Spleen (tissue), 13 donors: ENCODE results near the gene CCNB3. TPM values are rescaled to one million over a fixed set of nuclear protein-coding genes. Genes with fewer than 3 reads are reported as not detected.

Experiments
- DNase-seq: peaks from one replicate; pipeline ENCODE4 v3.0.0-alpha.2; 2020
- H3K27ac ChIP-seq, 8 donors: fragments of 200-600 bp; sonication (generic) in 7 of 8; 1 replicate in 4 of 8; 2 replicates in 4 of 8; pipeline versions ENCODE4 v1.5.0 to v1.8.0; 2016 to 2021; ENCODE audit warnings: inconsistent platforms in 4 of 8, mild to moderate bottlenecking in 4 of 8, moderate library complexity in 1 of 8
- H3K27me3 ChIP-seq, 7 donors: fragments of 200-600 bp; sonication (generic) in 6 of 7; replicated peaks in 1 of 7; 1 replicate in 4 of 7; 2 replicates in 3 of 7; pipeline versions ENCODE4 v1.5.0 to v1.8.0; 2016 to 2021; ENCODE audit warnings: inconsistent platforms in 3 of 7, mild to moderate bottlenecking in 1 of 7
- H3K36me3 ChIP-seq, 6 donors: fragments of 200-600 bp; sonication (generic) in 5 of 6; 1 replicate in 4 of 6; 2 replicates in 2 of 6; pipeline versions ENCODE4 v1.5.0 to v1.8.0; 2016 to 2021; ENCODE audit warnings: inconsistent platforms in 2 of 6
- H3K4me1 ChIP-seq, 6 donors: fragments of 200-600 bp; sonication (generic) in 5 of 6; 1 replicate in 3 of 6; 2 replicates in 3 of 6; pipeline versions ENCODE4 v1.5.0 to v1.8.0; 2016 to 2021; ENCODE audit warnings: inconsistent platforms in 3 of 6
- H3K4me3 ChIP-seq, 8 donors: fragments of 200-600 bp; sonication (generic) in 7 of 8; 1 replicate in 4 of 8; 2 replicates in 4 of 8; pipeline versions ENCODE4 v1.5.0 to v1.8.0; 2016 to 2021; ENCODE audit warnings: inconsistent platforms in 4 of 8, mild to moderate bottlenecking in 4 of 8, moderate library complexity in 2 of 8
- H3K9me3 ChIP-seq, 8 donors: fragments of 200-600 bp; sonication (generic) in 7 of 8; 1 replicate in 4 of 8; 2 replicates in 4 of 8; pipeline versions ENCODE4 v1.5.0 to v1.8.0; 2016 to 2021; ENCODE audit warnings: inconsistent platforms in 4 of 8
- CTCF ChIP-seq, 11 experiments: fragments of 200-600 bp in 7 of 11; fragments of 450-650 bp in 4 of 11; sonication (generic) in 4 of 11; IDR thresholded peaks in 8 of 11; conservative IDR thresholded peaks in 3 of 11; 1 replicate in 7 of 11; 2 replicates in 4 of 11; pipeline versions ENCODE4 v1.4.0 to v1.8.0; 2016 to 2021; ENCODE audit warnings: antibody characterized with exemption in 11 of 11, inconsistent platforms in 4 of 11, mild to moderate bottlenecking in 1 of 11
- POLR2A ChIP-seq, 3 donors: fragments of 450-650 bp; IDR thresholded peaks; one replicate each; pipeline ENCODE4 v1.5.1; 2017; ENCODE audit warnings: antibody characterized with exemption in 3 of 3, mild to moderate bottlenecking in 1 of 3
- POLR2AphosphoS5 ChIP-seq, 3 donors: sonication (generic); formaldehyde crosslinking; IDR thresholded peaks; one replicate each; pipeline ENCODE4 v1.5.1; 2017; ENCODE audit warnings: antibody characterized with exemption in 3 of 3
- WGBS, 5 donors: extraction: QIAGEN DNeasy Blood & Tissue Kit in 3 of 5; methylation state at CpG; one replicate each; pipeline versions ENCODE4 v1.1.5 to v1.1.7; 2013 to 2018; 5-methylcytosine and 5-hydroxymethylcytosine counted together
- intact Hi-C: fragments of 100-400 bp; cut with DNase I; formaldehyde crosslinking; loops from one replicate; pipeline ENCODE4 v1.15.0; 2023; ENCODE audit warnings: low total_unique reads
- long read RNA-seq, 2 donors: transcript quantifications; one replicate each; lab custom pipeline, GENCODE V29; 2026
- polyA plus RNA-seq, 3 donors: library from polyadenylated mRNA; stranded (reverse); fragments of 200-250 nt; gene quantifications; one replicate each; pipeline ENCODE4 v1.2.1, GENCODE V29; 2013
- total RNA-seq, 7 donors: library from RNA; depleted of rRNA in 3 of 7; stranded (reverse); fragments of >200 nt in 3 of 7; fragmentation: NEBNext Ultra II Directional in 4 of 7; extraction: Animal tissue kit (Norgen Biotek cat#: 25700) in 4 of 7; gene quantifications; one replicate each; pipeline versions ENCODE4 v1.1.0 to v1.2.1, GENCODE V29; 2016 to 2021
- donor health status: healthy with polysubstance abuse.
- donor health status: DM: no; HTN: no; CAD: no; lungs with moderate emphysema.
- donor health status: DM: no; HTN: no; CAD: no.
- donor health status: Bipolar disorder and iron deficiency.
- donor health status: healthy.
- donor health status: DM: no; HTN: no; CAD: no.
- donor health status: DM: yes; HTN: yes; CAD: no.

The CCNB3 gene
- total RNA-seq (1 to 10 TPM in 5 of 7 donors, under 1 TPM in 2; 0.20 to 2.1 (median 1.2) TPM), polyA plus RNA-seq (under 1 TPM; 0.28 to 0.61 (median 0.32) TPM)
- long read RNA-seq, donor 1, result 0 reads
- long read RNA-seq, donor 2, result 0 reads

DNA sequence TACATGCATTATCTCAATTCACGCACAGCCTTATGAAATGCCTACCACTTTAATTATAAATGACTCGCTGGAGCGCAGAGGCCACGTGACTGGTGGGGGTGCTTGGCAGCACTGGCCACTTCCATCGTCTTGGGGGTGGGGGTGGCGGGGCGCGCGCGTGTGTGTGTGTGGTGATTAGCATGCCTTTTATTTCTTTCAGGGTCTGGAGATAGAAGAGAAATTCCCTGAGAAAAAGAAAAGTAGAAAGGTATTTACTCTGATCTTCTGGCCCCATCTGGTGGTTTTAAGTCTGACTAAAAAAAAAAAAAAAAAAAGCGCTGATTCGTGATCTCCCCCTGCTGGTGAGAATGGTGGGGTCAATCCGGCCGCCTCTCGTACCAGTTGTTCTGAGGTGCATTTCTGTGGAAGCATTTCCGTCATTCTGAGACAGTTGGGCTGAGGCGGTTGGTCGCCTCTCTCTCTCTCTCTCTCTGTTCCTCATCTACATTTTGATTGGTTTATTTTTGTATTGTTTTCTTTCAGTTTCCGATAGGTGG is at the start of gene CCNB3:
TSS of gene CCNB3 (plus strand) at position 402 of the 536 bp plus-strand sequence. CDS start 80,399 bp downstream, outside the sequence.
- intact Hi-C loops, result no loop called here
- WGBS, 5 donors, result 1 to 10% (median 2%) methylated on average over 18 to 19 of the region's 19 CpGs
- Histone ChIP-seq H3K9me3 (no peaks in the 10 kb centered on the region), H3K4me3 (peak within 1 kb of the TSS in 4 of 8 donors; percentile 16 to 61 (median 26)), H3K36me3 (no peaks in the 10 kb centered on the region), H3K27me3 (no peaks in the 10 kb centered on the region), H3K4me1 (peaks cover 5 to 9% (median 8%) of the 10 kb centered on the region in 6 donors), H3K27ac (peak within 1 kb of the TSS in 6 of 8 donors; percentile 36 to 78 (median 65))
- DNase-seq, result peak; percentile 89
- TF ChIP-seq POLR2AphosphoS5 (IDR thresholded peaks at IDR 0.05), result peak in 2 of 3 donors; percentile 32 to 77
- no peak for TF ChIP-seq POLR2A (IDR thresholded peaks at IDR 0.05)
- TF ChIP-seq CTCF (IDR thresholded peaks at IDR 0.05 in 8 of 11, conservative IDR thresholded peaks at IDR 0.05 in 3 of 11), result peak; percentile 50 to 85 (median 72)

DNA sequence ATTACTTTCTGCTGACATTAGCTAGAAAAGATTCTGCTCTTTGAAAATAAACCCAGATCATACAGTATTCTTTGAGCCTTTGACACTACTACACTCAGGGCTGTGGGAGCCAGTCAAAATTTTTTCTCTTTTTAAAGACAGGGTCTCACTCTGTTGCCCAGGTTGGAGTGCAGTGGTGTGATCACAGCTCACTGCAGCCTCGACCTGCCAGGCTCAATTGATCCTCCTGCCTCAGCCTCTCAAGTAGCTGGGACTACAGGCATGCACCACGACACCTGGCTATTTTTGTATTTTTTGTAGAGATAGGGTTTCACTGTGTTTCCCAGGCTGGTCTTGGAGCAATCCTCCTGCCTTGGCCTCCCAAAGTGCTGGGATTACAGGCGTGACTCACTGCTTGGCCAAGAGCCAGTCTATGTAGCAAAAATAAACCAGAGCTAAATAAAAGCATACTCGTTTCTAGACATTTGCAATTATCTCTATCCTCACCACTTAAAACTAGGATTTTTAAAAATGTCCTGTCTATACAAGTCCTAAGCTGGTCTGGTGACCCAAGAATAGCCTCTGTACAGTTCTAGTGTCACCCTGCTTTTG is 46.9 kb upstream of the CCNB3 start:
- WGBS, 5 donors, result 45 to 80% (median 65%) methylated on average over 4 of the region's 4 CpGs
- no peaks in the 10 kb centered on the region for H3K9me3 ChIP-seq
- H3K27me3 ChIP-seq, result peaks cover 0 to 9% (median 0%) of the 10 kb centered on the region in 7 donors
- no peak for DNase-seq
- H3K36me3 ChIP-seq, result no peaks in the 10 kb centered on the region
- no peak overlapping the region for H3K4me3 ChIP-seq
- intact Hi-C loops, result no loop called here
- no peaks in the 10 kb centered on the region for H3K4me1 ChIP-seq
- TF ChIP-seq CTCF (IDR thresholded peaks at IDR 0.05 in 8 of 11, conservative IDR thresholded peaks at IDR 0.05 in 3 of 11) (no peak), POLR2AphosphoS5 (IDR thresholded peaks at IDR 0.05) (no peak), POLR2A (IDR thresholded peaks at IDR 0.05) (no peak)
- H3K27ac ChIP-seq, result peak overlapping the region in 2 of 8 donors; percentile 7 to 12

DNA sequence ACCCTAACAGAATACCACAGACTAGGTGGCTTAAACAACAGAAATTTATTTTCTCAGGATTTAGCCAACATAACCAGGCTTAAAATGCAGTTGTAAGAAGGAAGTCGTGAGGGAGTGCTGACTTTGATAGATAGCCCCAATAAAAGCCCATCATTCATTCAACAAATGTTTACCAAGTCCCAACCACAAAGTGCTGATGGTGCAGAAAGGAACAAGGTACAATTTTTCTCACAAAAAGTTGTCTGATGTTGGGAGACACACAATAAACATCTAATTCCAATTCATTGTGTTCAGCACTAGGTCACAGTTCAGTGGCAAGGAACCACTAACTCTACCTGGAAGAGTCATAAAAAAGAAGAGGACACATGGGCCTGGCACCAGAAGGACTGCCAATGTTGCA is 46.0 kb upstream of the CCNB3 start:
- Histone ChIP-seq H3K4me1 (no peaks in the 10 kb centered on the region), H3K27me3 (peaks cover 0 to 9% (median 0%) of the 10 kb centered on the region in 7 donors), H3K27ac (peak overlapping the region in 2 of 8 donors; percentile 7 to 12), H3K36me3 (no peaks in the 10 kb centered on the region), H3K9me3 (no peaks in the 10 kb centered on the region), H3K4me3 (no peak overlapping the region)
- WGBS, 5 donors, result 0 to 32% (median 21%) methylated on average over 1 of the region's 1 CpG
- intact Hi-C loops, result no loop called here
- TF ChIP-seq POLR2AphosphoS5 (IDR thresholded peaks at IDR 0.05), result no peak
- no peak for TF ChIP-seq POLR2A (IDR thresholded peaks at IDR 0.05)
- TF ChIP-seq CTCF (IDR thresholded peaks at IDR 0.05 in 8 of 11, conservative IDR thresholded peaks at IDR 0.05 in 3 of 11), result no peak
- no peak for DNase-seq

- no peaks in the 10 kb centered on the region for H3K9me3 ChIP-seq
- WGBS, 5 donors, result 63 to 88% (median 64%) methylated on average over 3 of the region's 3 CpGs
- intact Hi-C loops, result no loop called here
- TF ChIP-seq POLR2AphosphoS5 (IDR thresholded peaks at IDR 0.05) (no peak), CTCF (IDR thresholded peaks at IDR 0.05 in 8 of 11, conservative IDR thresholded peaks at IDR 0.05 in 3 of 11) (no peak), POLR2A (IDR thresholded peaks at IDR 0.05) (no peak)
- H3K4me1 ChIP-seq, result no peaks in the 10 kb centered on the region
- H3K4me3 ChIP-seq, result no peak overlapping the region
- no peaks in the 10 kb centered on the region for H3K36me3 ChIP-seq
- peak overlapping the region in 1 of 8 donors; percentile 3 for H3K27ac ChIP-seq
- no peak for DNase-seq
- H3K27me3 ChIP-seq, result peaks cover 0 to 9% (median 0%) of the 10 kb centered on the region in 7 donors
Measured at GRCh38 chrX:50161127-50161526, 43.4 kb upstream of the CCNB3 start.
